Measurements from ENCODE around the gene DCP2.

The DCP2 gene

GRCh38 chr5:112976432-112977309 is at the start of gene DCP2:
Gene DCP2 (plus strand): TSS chr5:112976798. CDS start chr5:112976934, 136 bp downstream.
- H3K4me3 ChIP-seq (ENCODE audit: low read depth, low read length), result peak within 1 kb of the TSS; percentile 85
- TF ChIP-seq MYC (IDR thresholded peaks at IDR 0.05; ENCODE audit: low read depth, low read length) (no peak; the same call in 1 of the 2 replicates), CTCF (IDR thresholded peaks at IDR 0.05; ENCODE audit: low read depth, low read length) (no peak), MAX (IDR thresholded peaks at IDR 0.05; ENCODE audit: low read depth, low read length) (peak; percentile 24; the same call in 1 of the 2 replicates), POLR2A (IDR thresholded peaks at IDR 0.05; ENCODE audit: extremely low read depth, insufficient read length) (peak; percentile 85)
- peak; percentile 99 for DNase-seq (ENCODE audit: low read depth)

GRCh38 chr5:112929336-112930081 is 47.1 kb upstream of the DCP2 start:
- TF ChIP-seq MYC (IDR thresholded peaks at IDR 0.05; ENCODE audit: low read depth, low read length), result no peak
- no peak for TF ChIP-seq CTCF (IDR thresholded peaks at IDR 0.05; ENCODE audit: low read depth, low read length)
- TF ChIP-seq POLR2A (IDR thresholded peaks at IDR 0.05; ENCODE audit: extremely low read depth, insufficient read length), result no peak
- TF ChIP-seq MAX (IDR thresholded peaks at IDR 0.05; ENCODE audit: low read depth, low read length), result no peak
- H3K4me3 ChIP-seq (ENCODE audit: low read depth, low read length), result no peak overlapping the region
- no peak for DNase-seq (ENCODE audit: low read depth)

- no peak overlapping the region for H3K4me3 ChIP-seq (ENCODE audit: low read depth, low read length)
- peak; percentile 83 for DNase-seq (ENCODE audit: low read depth)
- TF ChIP-seq CTCF (IDR thresholded peaks at IDR 0.05; ENCODE audit: low read depth, low read length) (no peak), MYC (IDR thresholded peaks at IDR 0.05; ENCODE audit: low read depth, low read length) (no peak), MAX (IDR thresholded peaks at IDR 0.05; ENCODE audit: low read depth, low read length) (no peak), POLR2A (IDR thresholded peaks at IDR 0.05; ENCODE audit: extremely low read depth, insufficient read length) (no peak)
Measured at GRCh38 chr5:112930082-112930344, 46.6 kb upstream of the DCP2 start.

GRCh38 chr5:112931473-112931872 is 45.1 kb upstream of the DCP2 start:
- DNase-seq (ENCODE audit: low read depth), result no peak
- no peak overlapping the region for H3K4me3 ChIP-seq (ENCODE audit: low read depth, low read length)
- no peak for TF ChIP-seq MAX (IDR thresholded peaks at IDR 0.05; ENCODE audit: low read depth, low read length)
- no peak for TF ChIP-seq CTCF (IDR thresholded peaks at IDR 0.05; ENCODE audit: low read depth, low read length)
- no peak for TF ChIP-seq POLR2A (IDR thresholded peaks at IDR 0.05; ENCODE audit: extremely low read depth, insufficient read length)
- no peak for TF ChIP-seq MYC (IDR thresholded peaks at IDR 0.05; ENCODE audit: low read depth, low read length)

GRCh38 chr5:112933105-112933504 is 43.5 kb upstream of the DCP2 start:
- no peak for DNase-seq (ENCODE audit: low read depth)
- no peak for TF ChIP-seq CTCF (IDR thresholded peaks at IDR 0.05; ENCODE audit: low read depth, low read length)
- no peak for TF ChIP-seq MAX (IDR thresholded peaks at IDR 0.05; ENCODE audit: low read depth, low read length)
- TF ChIP-seq MYC (IDR thresholded peaks at IDR 0.05; ENCODE audit: low read depth, low read length), result no peak
- no peak for TF ChIP-seq POLR2A (IDR thresholded peaks at IDR 0.05; ENCODE audit: extremely low read depth, insufficient read length)
- no peak overlapping the region for H3K4me3 ChIP-seq (ENCODE audit: low read depth, low read length)
